WTC11 (cell line): ENCODE results near the gene GLB1L2. TPM values are rescaled to one million over a fixed set of nuclear protein-coding genes. Genes with fewer than 3 reads are reported as not detected.

Experiments used
- ATAC-seq: fragments of 200-7000 bp; cut with Tn5 transposase; 2 replicates; pipeline ENCODE4 v1.10.0; 2021; ENCODE audit warnings: mild to moderate bottlenecking, moderate library complexity
- CTCF ChIA-PET: fragments of 300-600 bp; sonication (Branson Sonifier 250); formaldehyde crosslinking; loops from one replicate; lab custom pipeline; 2021; ENCODE audit warnings: antibody characterized with exemption; lab: Charles Lee
- POLR2A ChIA-PET: fragments of 350-600 bp; sonication (Branson Sonifier 250); formaldehyde crosslinking; loops from one replicate; lab custom pipeline; 2021; ENCODE audit warnings: antibody characterized with exemption; lab: Charles Lee
- DNase-seq: peaks from one replicate; pipeline ENCODE4 v3.0.0; 2021; ENCODE audit warnings: low spot score
- H3K27ac Mint-ChIP-seq: 2 replicates; pipeline ENCODE4 v1.8.0; 2021; ENCODE audit warnings: mixed read lengths
- H3K27me3 Mint-ChIP-seq: 2 replicates; pipeline ENCODE4 v1.8.0; 2021; ENCODE audit warnings: low read depth, mild to moderate bottlenecking, moderate library complexity, mixed read lengths
- H3K36me3 Mint-ChIP-seq: 2 replicates; pipeline ENCODE4 v1.8.0; 2021; ENCODE audit warnings: mixed read lengths
- H3K4me1 Mint-ChIP-seq: 2 replicates; pipeline ENCODE4 v1.8.0; 2022; ENCODE audit warnings: mixed read lengths
- H3K4me3 Mint-ChIP-seq: 2 replicates; pipeline ENCODE4 v1.8.0; 2021; ENCODE audit warnings: mild to moderate bottlenecking, moderate library complexity, mixed read lengths
- H3K9me3 Mint-ChIP-seq: 2 replicates; pipeline ENCODE4 v1.8.0; 2021; ENCODE audit warnings: mixed read lengths
- ATF6 ChIP-seq: sonication (generic); formaldehyde crosslinking; IDR thresholded peaks from 2 replicates; pipeline ENCODE4 v1.8.1; 2023; ENCODE audit warnings: mild to moderate bottlenecking, missing genetic modification reagents
- EMX1 ChIP-seq: fragments of 250-450 bp; sonication (Bioruptor Pico); IDR thresholded peaks from 2 replicates; pipeline ENCODE4 v1.8.0; 2021; ENCODE audit warnings: mild to moderate bottlenecking
- ERG ChIP-seq: fragments of 250-450 bp; sonication (Bioruptor Pico); IDR thresholded peaks from 2 replicates; pipeline ENCODE4 v1.8.0; 2021; ENCODE audit warnings: mild to moderate bottlenecking
- FOXK1 ChIP-seq: sonication (generic); formaldehyde crosslinking; IDR thresholded peaks from 2 replicates; pipeline ENCODE4 v1.8.0; 2022; ENCODE audit warnings: mild to moderate bottlenecking, moderate library complexity, missing genetic modification reagents
- JUN ChIP-seq: sonication (generic); formaldehyde crosslinking; IDR thresholded peaks from 2 replicates; pipeline ENCODE4 v1.8.0; 2023; ENCODE audit warnings: mild to moderate bottlenecking, missing genetic modification reagents
- MYBL2 ChIP-seq: sonication (generic); formaldehyde crosslinking; IDR thresholded peaks from 2 replicates; pipeline ENCODE4 v1.8.1; 2023; ENCODE audit warnings: mild to moderate bottlenecking, moderate library complexity, missing genetic modification reagents
- PRRX2 ChIP-seq: fragments of 250-450 bp; sonication (Bioruptor Pico); IDR thresholded peaks from 2 replicates; pipeline ENCODE4 v1.8.0; 2021; ENCODE audit warnings: mild to moderate bottlenecking
- SP1 ChIP-seq: sonication (generic); formaldehyde crosslinking; conservative IDR thresholded peaks from 2 replicates; pipeline ENCODE4 v1.8.1; 2022; ENCODE audit warnings: missing genetic modification reagents
- TEAD1 ChIP-seq: sonication (generic); formaldehyde crosslinking; IDR thresholded peaks from 2 replicates; pipeline ENCODE4 v1.8.0; 2022; ENCODE audit warnings: mild to moderate bottlenecking, missing genetic modification reagents
- ZNF281 ChIP-seq: sonication (generic); formaldehyde crosslinking; IDR thresholded peaks from 2 replicates; pipeline ENCODE4 v1.8.0; 2023; ENCODE audit warnings: mild to moderate bottlenecking, missing genetic modification reagents
- ZNF671 ChIP-seq: fragments of 250-450 bp; sonication (Bioruptor Pico); IDR thresholded peaks from 2 replicates; pipeline ENCODE4 v1.8.0; 2021; ENCODE audit warnings: mild to moderate bottlenecking
- total RNA-seq: library from RNA; stranded (reverse); gene quantifications from 3 replicates; pipeline ENCODE4 v1.2.3, GENCODE V29; 2021
- TF ChIP-seq, protein P1 (sequence below): sonication (generic); formaldehyde crosslinking; IDR thresholded peaks from 2 replicates; pipeline ENCODE4 v1.8.0; 2022; ENCODE audit warnings: mild to moderate bottlenecking, missing genetic modification reagents
- TF ChIP-seq, protein P2 (sequence below): sonication (generic); formaldehyde crosslinking; IDR thresholded peaks from 2 replicates; pipeline ENCODE4 v1.8.1; 2022; ENCODE audit warnings: mild to moderate bottlenecking, moderate library complexity, missing genetic modification reagents
- TF ChIP-seq, protein P3 (sequence below): fragments of 250-450 bp; sonication (Bioruptor Pico); IDR thresholded peaks from 2 replicates; pipeline ENCODE4 v1.9.0; 2021; ENCODE audit warnings: mild to moderate bottlenecking, borderline replicate concordance
- TF ChIP-seq, protein P4 (sequence below): fragments of 250-450 bp; sonication (Bioruptor Pico); IDR thresholded peaks from 2 replicates; pipeline ENCODE4 v2.1.2; 2022; ENCODE audit warnings: mild to moderate bottlenecking, moderate library complexity
- TF ChIP-seq, protein P5 (sequence below): fragments of 250-450 bp; sonication (Bioruptor Pico); IDR thresholded peaks from 2 replicates; pipeline ENCODE4 v1.9.0; 2021; ENCODE audit warnings: mild to moderate bottlenecking

GLB1L2 gene
- total RNA-seq, 1 experiment from 2014 or later, result 6.0 TPM

- CTCF ChIA-PET, result interaction anchor here (1.0 kb wide), 1 partner anchor 72 kb away, joined by 4 read pairs; no protein-coding TSS in a partner anchor
- ATAC-seq (no peak), DNase-seq (no peak)
- Mint-ChIP-seq H3K27me3 (no peaks in the 10 kb centered on the region; the same call in 1 of the 2 replicates), H3K27ac (no peak overlapping the region), H3K4me3 (no peak overlapping the region), H3K9me3 (no peaks in the 10 kb centered on the region), H3K4me1 (no peaks in the 10 kb centered on the region; the same call in 1 of the 2 replicates), H3K36me3 (no peaks in the 10 kb centered on the region)
- TF ChIP-seq, protein P1, sequence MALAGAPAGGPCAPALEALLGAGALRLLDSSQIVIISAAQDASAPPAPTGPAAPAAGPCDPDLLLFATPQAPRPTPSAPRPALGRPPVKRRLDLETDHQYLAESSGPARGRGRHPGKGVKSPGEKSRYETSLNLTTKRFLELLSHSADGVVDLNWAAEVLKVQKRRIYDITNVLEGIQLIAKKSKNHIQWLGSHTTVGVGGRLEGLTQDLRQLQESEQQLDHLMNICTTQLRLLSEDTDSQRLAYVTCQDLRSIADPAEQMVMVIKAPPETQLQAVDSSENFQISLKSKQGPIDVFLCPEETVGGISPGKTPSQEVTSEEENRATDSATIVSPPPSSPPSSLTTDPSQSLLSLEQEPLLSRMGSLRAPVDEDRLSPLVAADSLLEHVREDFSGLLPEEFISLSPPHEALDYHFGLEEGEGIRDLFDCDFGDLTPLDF (CRISPR knock-in tag), result no peak
- TF ChIP-seq, protein P2, sequence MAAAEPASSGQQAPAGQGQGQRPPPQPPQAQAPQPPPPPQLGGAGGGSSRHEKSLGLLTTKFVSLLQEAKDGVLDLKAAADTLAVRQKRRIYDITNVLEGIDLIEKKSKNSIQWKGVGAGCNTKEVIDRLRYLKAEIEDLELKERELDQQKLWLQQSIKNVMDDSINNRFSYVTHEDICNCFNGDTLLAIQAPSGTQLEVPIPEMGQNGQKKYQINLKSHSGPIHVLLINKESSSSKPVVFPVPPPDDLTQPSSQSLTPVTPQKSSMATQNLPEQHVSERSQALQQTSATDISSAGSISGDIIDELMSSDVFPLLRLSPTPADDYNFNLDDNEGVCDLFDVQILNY (CRISPR knock-in tag), result no peak
- TF ChIP-seq, protein P3, sequence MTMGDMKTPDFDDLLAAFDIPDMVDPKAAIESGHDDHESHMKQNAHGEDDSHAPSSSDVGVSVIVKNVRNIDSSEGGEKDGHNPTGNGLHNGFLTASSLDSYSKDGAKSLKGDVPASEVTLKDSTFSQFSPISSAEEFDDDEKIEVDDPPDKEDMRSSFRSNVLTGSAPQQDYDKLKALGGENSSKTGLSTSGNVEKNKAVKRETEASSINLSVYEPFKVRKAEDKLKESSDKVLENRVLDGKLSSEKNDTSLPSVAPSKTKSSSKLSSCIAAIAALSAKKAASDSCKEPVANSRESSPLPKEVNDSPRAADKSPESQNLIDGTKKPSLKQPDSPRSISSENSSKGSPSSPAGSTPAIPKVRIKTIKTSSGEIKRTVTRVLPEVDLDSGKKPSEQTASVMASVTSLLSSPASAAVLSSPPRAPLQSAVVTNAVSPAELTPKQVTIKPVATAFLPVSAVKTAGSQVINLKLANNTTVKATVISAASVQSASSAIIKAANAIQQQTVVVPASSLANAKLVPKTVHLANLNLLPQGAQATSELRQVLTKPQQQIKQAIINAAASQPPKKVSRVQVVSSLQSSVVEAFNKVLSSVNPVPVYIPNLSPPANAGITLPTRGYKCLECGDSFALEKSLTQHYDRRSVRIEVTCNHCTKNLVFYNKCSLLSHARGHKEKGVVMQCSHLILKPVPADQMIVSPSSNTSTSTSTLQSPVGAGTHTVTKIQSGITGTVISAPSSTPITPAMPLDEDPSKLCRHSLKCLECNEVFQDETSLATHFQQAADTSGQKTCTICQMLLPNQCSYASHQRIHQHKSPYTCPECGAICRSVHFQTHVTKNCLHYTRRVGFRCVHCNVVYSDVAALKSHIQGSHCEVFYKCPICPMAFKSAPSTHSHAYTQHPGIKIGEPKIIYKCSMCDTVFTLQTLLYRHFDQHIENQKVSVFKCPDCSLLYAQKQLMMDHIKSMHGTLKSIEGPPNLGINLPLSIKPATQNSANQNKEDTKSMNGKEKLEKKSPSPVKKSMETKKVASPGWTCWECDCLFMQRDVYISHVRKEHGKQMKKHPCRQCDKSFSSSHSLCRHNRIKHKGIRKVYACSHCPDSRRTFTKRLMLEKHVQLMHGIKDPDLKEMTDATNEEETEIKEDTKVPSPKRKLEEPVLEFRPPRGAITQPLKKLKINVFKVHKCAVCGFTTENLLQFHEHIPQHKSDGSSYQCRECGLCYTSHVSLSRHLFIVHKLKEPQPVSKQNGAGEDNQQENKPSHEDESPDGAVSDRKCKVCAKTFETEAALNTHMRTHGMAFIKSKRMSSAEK (CRISPR knock-in tag), result no peak
- TF ChIP-seq EMX1 (CRISPR knock-in tag), result no peak
- no peak for TF ChIP-seq TEAD1
- TF ChIP-seq, protein P4, sequence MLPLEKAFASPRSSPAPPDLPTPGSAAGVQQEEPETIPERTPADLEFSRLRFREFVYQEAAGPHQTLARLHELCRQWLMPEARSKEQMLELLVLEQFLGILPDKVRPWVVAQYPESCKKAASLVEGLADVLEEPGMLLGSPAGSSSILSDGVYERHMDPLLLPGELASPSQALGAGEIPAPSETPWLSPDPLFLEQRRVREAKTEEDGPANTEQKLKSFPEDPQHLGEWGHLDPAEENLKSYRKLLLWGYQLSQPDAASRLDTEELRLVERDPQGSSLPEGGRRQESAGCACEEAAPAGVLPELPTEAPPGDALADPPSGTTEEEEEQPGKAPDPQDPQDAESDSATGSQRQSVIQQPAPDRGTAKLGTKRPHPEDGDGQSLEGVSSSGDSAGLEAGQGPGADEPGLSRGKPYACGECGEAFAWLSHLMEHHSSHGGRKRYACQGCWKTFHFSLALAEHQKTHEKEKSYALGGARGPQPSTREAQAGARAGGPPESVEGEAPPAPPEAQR, result no peak
- TF ChIP-seq, protein P5, sequence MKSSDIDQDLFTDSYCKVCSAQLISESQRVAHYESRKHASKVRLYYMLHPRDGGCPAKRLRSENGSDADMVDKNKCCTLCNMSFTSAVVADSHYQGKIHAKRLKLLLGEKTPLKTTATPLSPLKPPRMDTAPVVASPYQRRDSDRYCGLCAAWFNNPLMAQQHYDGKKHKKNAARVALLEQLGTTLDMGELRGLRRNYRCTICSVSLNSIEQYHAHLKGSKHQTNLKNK (CRISPR knock-in tag), result no peak
- TF ChIP-seq ZNF281, result no peak
- POLR2A ChIA-PET, result no interaction called here
Measured at GRCh38 chr11:134341805-134342571, 10.2 kb downstream of the GLB1L2 start.

- H3K27ac Mint-ChIP-seq, result no peak overlapping the region
- no peaks in the 10 kb centered on the region for H3K36me3 Mint-ChIP-seq
- POLR2A ChIA-PET, result no interaction called here
- ATAC-seq (no peak), DNase-seq (no peak)
- no peaks in the 10 kb centered on the region; the same call in 1 of the 2 replicates for H3K27me3 Mint-ChIP-seq
- H3K4me3 Mint-ChIP-seq, result no peak overlapping the region
- CTCF ChIA-PET, result interaction anchor here (1.0 kb wide), 1 partner anchor 73 kb away, joined by 4 read pairs; no protein-coding TSS in a partner anchor
- H3K4me1 Mint-ChIP-seq, result no peaks in the 10 kb centered on the region; the same call in 1 of the 2 replicates
- H3K9me3 Mint-ChIP-seq, result no peaks in the 10 kb centered on the region
- TF ChIP-seq JUN (CRISPR knock-in tag), result no peak
- TF ChIP-seq, protein P4, result no peak
- no peak for TF ChIP-seq PRRX2
- TF ChIP-seq ZNF671 (CRISPR knock-in tag), result no peak
- TF ChIP-seq ATF6 (CRISPR knock-in tag), result no peak
- no peak for TF ChIP-seq ERG
- TF ChIP-seq FOXK1, result no peak
- TF ChIP-seq SP1, result no peak
- no peak for TF ChIP-seq MYBL2
Measured at GRCh38 chr11:134342572-134343340, 11.0 kb downstream of the GLB1L2 start.
